Ammon's horn (tissue), 1 donor: ENCODE data around the gene LCAT.

Experiments used
- DNase-seq: peaks from one replicate; pipeline ENCODE4 v3.0.0-alpha.2; 2016; ENCODE audit warnings: low spot score

The LCAT gene

GRCh38 chr16:67909056-67909742 is 34.7 kb downstream of the LCAT start:
- DNase-seq = peak; percentile 1

DNA sequence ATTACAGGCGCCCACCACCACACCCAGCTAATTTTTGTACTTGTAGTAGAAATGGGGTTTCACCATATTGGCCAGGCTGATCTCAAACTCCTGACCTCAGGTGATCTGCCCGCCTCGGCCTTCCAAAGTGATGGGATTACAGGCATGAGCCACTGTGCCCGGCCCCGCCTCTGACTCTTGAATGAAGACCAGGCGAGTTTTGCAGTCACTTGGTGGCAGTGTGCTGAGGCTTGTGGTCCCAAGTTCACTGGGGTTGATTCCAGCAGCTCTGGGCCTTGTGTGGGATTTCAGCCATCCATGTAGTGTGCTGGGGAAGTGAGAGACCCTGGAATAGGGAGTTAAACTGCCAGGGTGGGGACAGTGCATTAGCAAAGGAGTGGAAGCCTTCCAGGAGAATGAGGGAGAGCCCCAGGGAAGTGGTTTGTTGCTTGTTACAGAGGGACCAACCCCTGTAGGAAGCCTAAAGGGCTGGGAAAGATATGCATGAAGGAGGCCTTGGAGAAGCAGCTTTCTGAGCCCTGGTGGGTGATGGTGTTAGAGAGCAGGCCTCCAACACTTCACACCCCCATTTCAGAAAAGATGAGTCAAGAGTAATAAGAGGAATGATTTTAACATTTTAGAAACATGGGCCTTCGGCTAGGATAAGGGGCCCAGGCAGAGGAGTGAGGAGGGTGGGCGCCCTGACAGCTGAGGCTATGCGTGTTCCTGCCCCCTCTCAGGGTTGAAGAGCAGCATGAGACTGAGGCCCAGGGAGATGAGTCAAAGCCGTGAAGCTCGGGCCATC is 36.3 kb downstream of the LCAT start:
- no peak for DNase-seq

DNA sequence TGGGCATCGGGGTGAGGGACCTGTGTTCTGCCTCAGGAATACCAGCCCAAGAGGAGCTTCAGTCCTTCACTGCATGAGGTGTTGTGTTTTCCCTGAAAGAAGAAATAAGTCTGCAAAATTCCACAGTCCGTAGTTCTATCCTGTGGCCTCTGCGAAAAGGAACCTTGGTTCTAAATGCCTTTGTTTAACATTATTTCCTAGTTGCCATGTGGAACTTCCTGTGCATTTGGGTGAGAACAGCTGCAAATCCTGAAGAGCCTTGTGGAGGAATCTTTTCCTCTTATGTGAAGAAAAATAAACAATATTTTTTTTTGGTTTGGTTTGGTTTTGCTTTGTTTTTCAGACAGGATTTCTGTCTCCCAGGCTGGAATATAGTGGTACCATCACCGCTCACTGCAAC is 41.1 kb downstream of the LCAT start:
- no peak for DNase-seq

DNA sequence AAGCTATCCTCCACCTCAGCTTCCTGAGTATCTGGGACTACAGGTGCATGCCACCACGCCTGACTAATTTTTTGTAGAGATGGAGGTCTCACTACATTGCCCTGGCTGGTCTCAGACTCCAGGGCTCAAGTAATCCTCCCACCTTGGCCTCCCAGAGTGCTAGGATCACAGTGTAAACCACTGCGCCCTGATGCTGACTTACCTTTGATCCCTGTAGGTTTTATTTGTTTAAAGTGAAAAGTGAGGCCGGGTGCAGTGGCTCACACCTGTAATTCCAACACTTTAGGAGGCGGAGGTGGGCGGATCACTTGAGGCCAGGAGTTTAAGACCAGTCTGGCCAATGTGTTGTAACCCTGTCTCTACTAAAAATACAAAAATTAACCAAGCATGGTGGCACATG is 42.2 kb downstream of the LCAT start:
- DNase-seq = no peak

DNA sequence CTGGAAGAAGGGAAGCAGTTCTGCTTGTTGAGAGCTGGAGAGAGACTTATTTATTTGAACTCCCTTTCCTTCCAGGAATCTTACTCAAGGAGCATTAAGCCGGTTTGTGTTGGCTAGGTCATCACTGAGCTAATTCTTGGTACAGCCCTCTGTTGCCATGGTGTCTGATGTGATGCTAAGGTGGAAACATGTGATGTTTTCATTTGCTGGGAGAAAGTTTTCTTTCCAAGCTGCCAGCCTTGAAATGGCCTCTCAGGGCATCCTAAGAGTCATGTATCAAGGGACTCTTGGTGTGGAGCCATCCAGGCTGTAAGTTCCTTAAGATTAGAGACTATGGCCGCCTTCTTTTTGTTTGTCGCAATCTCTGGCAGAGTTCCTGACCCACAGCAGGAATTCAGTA is 46.7 kb downstream of the LCAT start:
- peak; percentile 65 for DNase-seq

GRCh38 chr16:67893743-67894399 is 50.0 kb downstream of the LCAT start:
- no peak for DNase-seq

GRCh38 chr16:67892899-67893742 is 50.8 kb downstream of the LCAT start, which contains the start of gene PSKH1:
TSS of gene PSKH1 (plus strand) at chr16:67893254. CDS start at chr16:67908750, 15,496 bp downstream.
- peak; percentile 98 for DNase-seq

DNA sequence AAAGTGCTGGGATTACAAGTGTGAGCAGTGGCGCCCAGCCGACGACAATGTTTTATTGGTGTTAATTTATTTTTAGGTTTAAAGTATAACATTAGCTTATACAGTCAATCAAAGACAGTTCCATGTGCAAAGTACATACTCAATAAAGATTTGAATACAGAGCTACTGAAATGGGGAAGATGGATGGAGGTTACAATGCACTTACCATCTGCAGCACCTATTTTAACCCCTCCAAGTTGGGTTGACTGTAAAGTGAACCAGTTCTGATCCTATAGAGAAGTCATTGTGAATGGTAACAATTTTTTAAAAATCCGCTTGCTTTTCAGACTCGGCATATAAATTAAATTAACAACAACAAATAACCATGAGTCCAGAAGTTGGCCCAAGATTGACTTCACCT is 51.5 kb downstream of the LCAT start:
- DNase-seq = no peak
